WERI-Rb-1 (cell line): ENCODE data around the gene DDA1.
A peak's percentile ranks its signal among the peaks of the same experiment; 100 is the strongest.

Experiments used
- DNase-seq: peaks from one replicate; pipeline ENCODE4 v3.0.0-alpha.2; 2020
- H3K27ac ChIP-seq: fragments of 250-450 bp; sonication (Bioruptor Pico); 2 replicates; pipeline ENCODE4 v1.5.1; 2020; ENCODE audit warnings: mild to moderate bottlenecking, moderate library complexity
- H3K27me3 ChIP-seq: fragments of 250-450 bp; sonication (Bioruptor Pico); 2 replicates; pipeline ENCODE4 v1.5.1; 2021; ENCODE audit warnings: mild to moderate bottlenecking, low read depth, moderate library complexity; ENCODE audit not compliant: insufficient read depth, severe bottlenecking
- H3K36me3 ChIP-seq: fragments of 250-450 bp; sonication (Bioruptor Pico); 2 replicates; pipeline ENCODE4 v1.5.1; 2020; ENCODE audit warnings: mild to moderate bottlenecking, moderate library complexity
- H3K4me3 ChIP-seq: 2 replicates; pipeline ENCODE4 v1.5.1; 2011; ENCODE audit warnings: low read depth, mild to moderate bottlenecking, control low read depth, low read length
- H3K9me3 ChIP-seq: fragments of 250-450 bp; sonication (Bioruptor Pico); 2 replicates; pipeline ENCODE4 v1.5.1; 2021; ENCODE audit warnings: mild to moderate bottlenecking, moderate library complexity; ENCODE audit not compliant: severe bottlenecking
- CTCF ChIP-seq: IDR thresholded peaks from 2 replicates; pipeline ENCODE4 v1.5.1; 2011; ENCODE audit warnings: low read depth, mild to moderate bottlenecking, control low read depth, inconsistent platforms, low read length

The DDA1 gene

GRCh38 chr19:17328517-17329365, 19.4 kb downstream of the DDA1 start:
- no peak for DNase-seq
- H3K9me3 ChIP-seq: no peaks in the 10 kb centered on the region
- no peak for TF ChIP-seq CTCF
- H3K27ac ChIP-seq: no peak overlapping the region
- H3K27me3 ChIP-seq: no peaks in the 10 kb centered on the region
- H3K36me3 ChIP-seq: peaks cover 51% of the 10 kb centered on the region
- no peak overlapping the region for H3K4me3 ChIP-seq

- DNase-seq: no peak
- Histone ChIP-seq H3K27ac (no peak overlapping the region), H3K27me3 (no peaks in the 10 kb centered on the region), H3K36me3 (peaks cover 49% of the 10 kb centered on the region), H3K4me3 (no peak overlapping the region), H3K9me3 (no peaks in the 10 kb centered on the region)
- no peak for TF ChIP-seq CTCF
Observed at GRCh38 chr19:17329366-17330261, 20.3 kb downstream of the DDA1 start.

GRCh38 chr19:17330262-17331044, 21.1 kb downstream of the DDA1 start:
- no peak for DNase-seq
- Histone ChIP-seq H3K36me3 (peaks cover 41% of the 10 kb centered on the region), H3K4me3 (no peak overlapping the region), H3K27me3 (no peaks in the 10 kb centered on the region), H3K9me3 (no peaks in the 10 kb centered on the region), H3K27ac (no peak overlapping the region)
- no peak for TF ChIP-seq CTCF

GRCh38 chr19:17331045-17331558, 21.7 kb downstream of the DDA1 start:
- Histone ChIP-seq H3K36me3 (peaks cover 36% of the 10 kb centered on the region), H3K27ac (no peak overlapping the region), H3K27me3 (no peaks in the 10 kb centered on the region), H3K9me3 (no peaks in the 10 kb centered on the region), H3K4me3 (no peak overlapping the region)
- DNase-seq: peak; percentile 48
- no peak for TF ChIP-seq CTCF

GRCh38 chr19:17332360-17332676, 23.0 kb downstream of the DDA1 start:
- no peak for DNase-seq
- Histone ChIP-seq H3K9me3 (no peaks in the 10 kb centered on the region), H3K4me3 (no peak overlapping the region), H3K27me3 (no peaks in the 10 kb centered on the region), H3K36me3 (peaks cover 24% of the 10 kb centered on the region), H3K27ac (no peak overlapping the region)
- no peak for TF ChIP-seq CTCF
